ENCODE data around the gene UGT2A2. TPM values are rescaled to one million over a fixed set of nuclear protein-coding genes. Genes with fewer than 3 reads are reported as not detected.

The UGT2A2 gene
- total RNA-seq, 2 donors from 2014 or later = not detected

- H3K27me3 ChIP-seq = no peaks in the 10 kb centered on the region
- H3K4me3 ChIP-seq = no peak within 1 kb of the TSS
- H3K4me1 ChIP-seq = no peaks in the 10 kb centered on the region
- no peaks in the 10 kb centered on the region for H3K9me3 ChIP-seq
- no peak within 1 kb of the TSS for H3K27ac ChIP-seq
- no peak for DNase-seq (ENCODE audit: low spot score)
- TF ChIP-seq, protein P1, sequence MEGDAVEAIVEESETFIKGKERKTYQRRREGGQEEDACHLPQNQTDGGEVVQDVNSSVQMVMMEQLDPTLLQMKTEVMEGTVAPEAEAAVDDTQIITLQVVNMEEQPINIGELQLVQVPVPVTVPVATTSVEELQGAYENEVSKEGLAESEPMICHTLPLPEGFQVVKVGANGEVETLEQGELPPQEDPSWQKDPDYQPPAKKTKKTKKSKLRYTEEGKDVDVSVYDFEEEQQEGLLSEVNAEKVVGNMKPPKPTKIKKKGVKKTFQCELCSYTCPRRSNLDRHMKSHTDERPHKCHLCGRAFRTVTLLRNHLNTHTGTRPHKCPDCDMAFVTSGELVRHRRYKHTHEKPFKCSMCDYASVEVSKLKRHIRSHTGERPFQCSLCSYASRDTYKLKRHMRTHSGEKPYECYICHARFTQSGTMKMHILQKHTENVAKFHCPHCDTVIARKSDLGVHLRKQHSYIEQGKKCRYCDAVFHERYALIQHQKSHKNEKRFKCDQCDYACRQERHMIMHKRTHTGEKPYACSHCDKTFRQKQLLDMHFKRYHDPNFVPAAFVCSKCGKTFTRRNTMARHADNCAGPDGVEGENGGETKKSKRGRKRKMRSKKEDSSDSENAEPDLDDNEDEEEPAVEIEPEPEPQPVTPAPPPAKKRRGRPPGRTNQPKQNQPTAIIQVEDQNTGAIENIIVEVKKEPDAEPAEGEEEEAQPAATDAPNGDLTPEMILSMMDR (IDR thresholded peaks at IDR 0.05) = no peak
- no peaks in the 10 kb centered on the region for H3K36me3 ChIP-seq
These were observed 13.7 kb upstream of the UGT2A2 start, which contains the start of gene UGT2A1 for GRCh38 chr4:69653147-69653546. TSS of gene UGT2A1 (minus strand) at chr4:69653247. CDS start at chr4:69647644, 5,603 bp downstream.

- Histone ChIP-seq H3K27ac (no peak overlapping the region), H3K36me3 (no peaks in the 10 kb centered on the region), H3K27me3 (no peaks in the 10 kb centered on the region), H3K9me3 (no peaks in the 10 kb centered on the region), H3K4me3 (no peak overlapping the region), H3K4me1 (no peaks in the 10 kb centered on the region)
- DNase-seq (ENCODE audit: low spot score) = no peak
- TF ChIP-seq, protein P1 (IDR thresholded peaks at IDR 0.05) = no peak
These were observed 11.4 kb upstream of the UGT2A2 start for GRCh38 chr4:69650872-69651271.

GRCh38 chr4:69649629-69650028 lies 10.2 kb upstream of the UGT2A2 start:
- TF ChIP-seq, protein P1 (IDR thresholded peaks at IDR 0.05) = no peak

DNA sequence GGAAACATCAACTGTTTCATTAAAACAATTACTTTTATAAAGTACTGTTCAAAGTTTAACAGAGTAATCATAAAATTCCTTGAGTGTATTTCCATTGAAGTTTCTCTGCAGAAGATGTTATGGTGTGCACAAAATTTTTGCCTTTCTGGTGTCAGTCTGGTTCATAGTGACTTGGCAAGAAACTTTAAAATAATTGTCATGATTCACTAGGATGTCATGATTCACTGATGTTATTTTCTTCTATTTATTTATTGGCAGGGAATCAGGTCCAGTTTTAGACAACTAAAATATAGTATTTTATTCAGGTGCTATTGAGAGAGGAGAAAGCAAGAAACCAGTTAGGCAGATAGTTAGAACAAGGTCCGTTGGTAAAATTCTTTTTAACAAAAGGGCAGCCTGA lies 9.8 kb upstream of the UGT2A2 start:
- no peaks in the 10 kb centered on the region for H3K4me1 ChIP-seq
- no peaks in the 10 kb centered on the region for H3K27me3 ChIP-seq
- no peak for DNase-seq (ENCODE audit: low spot score)
- TF ChIP-seq, protein P1 (IDR thresholded peaks at IDR 0.05) = no peak
- no peak overlapping the region for H3K4me3 ChIP-seq
- no peaks in the 10 kb centered on the region for H3K36me3 ChIP-seq
- no peak overlapping the region for H3K27ac ChIP-seq
- no peaks in the 10 kb centered on the region for H3K9me3 ChIP-seq

More at GRCh38 chr4:69649629-69650028, 10.2 kb upstream of the UGT2A2 start:
- no peak overlapping the region for H3K4me3 ChIP-seq
- no peaks in the 10 kb centered on the region for H3K4me1 ChIP-seq
- H3K27ac ChIP-seq = no peak overlapping the region
- no peak for DNase-seq (ENCODE audit: low spot score)
- H3K36me3 ChIP-seq = no peaks in the 10 kb centered on the region
- H3K27me3 ChIP-seq = no peaks in the 10 kb centered on the region
- no peaks in the 10 kb centered on the region for H3K9me3 ChIP-seq

DNA sequence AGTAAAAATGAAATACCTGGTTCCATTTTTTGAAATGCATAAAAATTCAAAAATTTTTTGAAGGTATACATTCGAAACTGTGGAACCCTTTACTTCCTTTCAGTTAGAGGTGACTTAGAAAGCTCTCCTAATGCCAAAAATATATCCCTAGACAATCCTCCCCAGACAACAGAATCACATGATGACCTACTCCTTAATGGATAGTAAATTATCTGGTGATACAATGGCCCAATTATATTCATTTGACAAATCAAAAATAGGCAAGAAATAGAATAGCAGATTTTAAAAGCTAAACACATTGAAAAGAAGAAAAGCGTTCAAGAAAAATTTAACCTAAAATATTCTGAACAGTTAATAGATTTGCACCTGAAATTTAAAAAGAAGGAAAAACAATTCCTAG lies 3.5 kb upstream of the UGT2A2 start:
- DNase-seq (ENCODE audit: low spot score) = no peak
- TF ChIP-seq, protein P1 (IDR thresholded peaks at IDR 0.05) = no peak

GRCh38 chr4:69640289-69640688 lies 847 bp upstream of the UGT2A2 start:
- Histone ChIP-seq H3K4me1 (no peaks in the 10 kb centered on the region), H3K36me3 (no peaks in the 10 kb centered on the region), H3K4me3 (no peak overlapping the region), H3K9me3 (no peaks in the 10 kb centered on the region), H3K27ac (no peak overlapping the region), H3K27me3 (no peaks in the 10 kb centered on the region)
- TF ChIP-seq, protein P1 (IDR thresholded peaks at IDR 0.05) = no peak
- DNase-seq (ENCODE audit: low spot score) = no peak

More for the DNA sequence above, 3.5 kb upstream of the UGT2A2 start:
- Histone ChIP-seq H3K27ac (no peak overlapping the region), H3K27me3 (no peaks in the 10 kb centered on the region), H3K36me3 (no peaks in the 10 kb centered on the region), H3K9me3 (no peaks in the 10 kb centered on the region), H3K4me3 (no peak overlapping the region), H3K4me1 (no peaks in the 10 kb centered on the region)

All from right atrium auricular region (tissue), 2 donors.